ENCODE results near the gene TKT. TPM values are rescaled to one million over a fixed set of nuclear protein-coding genes. Genes with fewer than 3 reads are reported as not detected.
A peak's percentile ranks its signal among the peaks of the same experiment; 100 is the strongest.

Gene TKT
- total RNA-seq, 1 donor from 2014 or later = 112 TPM

GRCh38 chr3:53225651-53226050, 30.2 kb downstream of the TKT start:
- no peak for DNase-seq (ENCODE audit: low read depth in 2 of 2)

- no peak for DNase-seq (ENCODE audit: low read depth in 2 of 2)
Measured at GRCh38 chr3:53225181-53225580, 30.6 kb downstream of the TKT start.

GRCh38 chr3:53224536-53224935, 31.3 kb downstream of the TKT start:
- no peak for DNase-seq (ENCODE audit: low read depth in 2 of 2)

- no peak for DNase-seq (ENCODE audit: low read depth in 2 of 2)
Measured at GRCh38 chr3:53224026-53224425, 31.8 kb downstream of the TKT start.

- DNase-seq (ENCODE audit: low read depth in 2 of 2) = no peak
Measured at GRCh38 chr3:53223541-53223966, 32.3 kb downstream of the TKT start.

- DNase-seq (ENCODE audit: low read depth in 2 of 2) = no peak
Measured at GRCh38 chr3:53223025-53223424, 32.8 kb downstream of the TKT start.

- no peak for DNase-seq (ENCODE audit: low read depth in 2 of 2)
Measured at GRCh38 chr3:53222183-53222901, 33.5 kb downstream of the TKT start.

GRCh38 chr3:53221827-53222182, 34.0 kb downstream of the TKT start:
- DNase-seq (ENCODE audit: low read depth in 2 of 2) = no peak

GRCh38 chr3:53221345-53221744, 34.5 kb downstream of the TKT start:
- no peak for DNase-seq (ENCODE audit: low read depth in 2 of 2)

- peak; percentile 81 to 90 for DNase-seq (ENCODE audit: low read depth in 2 of 2)
Measured at GRCh38 chr3:53219895-53220483, 35.8 kb downstream of the TKT start.

- DNase-seq (ENCODE audit: low read depth in 2 of 2) = no peak
Measured at GRCh38 chr3:53218131-53218530, 37.7 kb downstream of the TKT start.

GRCh38 chr3:53217175-53217574, 38.6 kb downstream of the TKT start:
- DNase-seq (ENCODE audit: low read depth in 2 of 2) = no peak

GRCh38 chr3:53216723-53217122, 39.1 kb downstream of the TKT start:
- DNase-seq (ENCODE audit: low read depth in 2 of 2) = no peak

- no peak for DNase-seq (ENCODE audit: low read depth in 2 of 2)
Measured at GRCh38 chr3:53215816-53216215, 40.0 kb downstream of the TKT start.

- DNase-seq (ENCODE audit: low read depth in 2 of 2) = no peak
Measured at GRCh38 chr3:53213276-53213675, 42.5 kb downstream of the TKT start.

GRCh38 chr3:53211706-53212702, 43.8 kb downstream of the TKT start:
- DNase-seq (ENCODE audit: low read depth in 2 of 2) = peak in 1 of 2 donors; percentile 61

- no peak for DNase-seq (ENCODE audit: low read depth in 2 of 2)
Measured at GRCh38 chr3:53202331-53203015, 53.3 kb downstream of the TKT start.

GRCh38 chr3:53200501-53201498, 55.0 kb downstream of the TKT start:
- no peak for DNase-seq (ENCODE audit: low read depth in 2 of 2)

GRCh38 chr3:53199834-53200233, 56.0 kb downstream of the TKT start:
- no peak for DNase-seq (ENCODE audit: low read depth in 2 of 2)

GRCh38 chr3:53198996-53199395, 56.8 kb downstream of the TKT start:
- no peak for DNase-seq (ENCODE audit: low read depth in 2 of 2)

Data from lung microvascular endothelial cell (primary cell).